Measurements from ENCODE around the gene TSPAN33.
A peak's percentile ranks its signal among the peaks of the same experiment; 100 is the strongest.
"Not testable (repeated sequence)": the region's sequence is repeated elsewhere in the genome, so short reads cannot be mapped to it uniquely, and the experiment has no call there.

Gene TSPAN33

DNA sequence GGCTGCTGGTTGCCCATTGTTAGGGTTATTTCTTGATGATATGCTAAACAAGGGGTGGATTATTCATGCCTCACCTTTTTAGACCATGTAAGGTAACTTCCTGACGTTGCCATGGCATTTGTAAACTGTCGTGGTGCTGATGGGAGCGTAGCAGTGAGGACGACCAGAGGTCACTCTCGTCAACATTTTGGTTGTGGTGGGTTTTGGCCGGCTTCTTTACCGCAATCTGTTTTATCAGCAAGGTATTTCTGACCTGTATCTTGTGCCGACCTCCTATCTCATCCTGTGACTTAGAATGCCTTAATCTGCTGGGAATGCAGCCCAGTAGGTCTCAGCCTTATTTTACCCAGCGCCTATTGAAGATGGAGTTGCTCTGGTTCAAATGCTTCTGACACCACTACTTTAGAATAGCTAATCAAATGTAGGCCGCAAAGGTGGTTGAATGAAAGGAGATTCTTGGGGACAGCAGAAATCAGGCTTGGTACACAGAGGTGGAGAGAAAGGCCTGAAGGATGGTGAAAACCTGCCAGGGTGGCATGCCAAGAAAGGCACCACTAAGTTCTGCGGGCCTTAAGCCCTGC, 26.0 kb downstream of the TSPAN33 start:
- DNase-seq, result no peak

DNA sequence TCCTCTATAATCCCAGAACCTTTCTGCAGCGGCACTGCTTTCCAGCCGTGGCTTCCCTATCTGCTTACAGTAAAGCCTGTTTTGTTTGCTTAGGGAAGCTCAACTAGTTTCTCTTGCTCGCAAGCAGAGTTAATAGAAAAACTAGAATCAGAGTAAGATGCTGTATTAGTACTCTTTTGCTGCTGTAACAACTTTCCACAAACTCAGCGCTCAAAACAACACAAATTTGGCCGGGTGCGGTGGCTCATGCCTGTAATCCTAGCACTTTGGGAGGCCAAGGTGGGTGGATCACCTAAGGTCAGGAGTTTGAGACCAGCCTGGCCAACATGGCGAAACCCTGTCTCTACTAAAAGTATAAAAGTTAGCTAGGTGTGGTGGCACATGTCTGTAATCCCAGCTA, 29.4 kb downstream of the TSPAN33 start:
- DNase-seq, result not testable (repeated sequence)

DNA sequence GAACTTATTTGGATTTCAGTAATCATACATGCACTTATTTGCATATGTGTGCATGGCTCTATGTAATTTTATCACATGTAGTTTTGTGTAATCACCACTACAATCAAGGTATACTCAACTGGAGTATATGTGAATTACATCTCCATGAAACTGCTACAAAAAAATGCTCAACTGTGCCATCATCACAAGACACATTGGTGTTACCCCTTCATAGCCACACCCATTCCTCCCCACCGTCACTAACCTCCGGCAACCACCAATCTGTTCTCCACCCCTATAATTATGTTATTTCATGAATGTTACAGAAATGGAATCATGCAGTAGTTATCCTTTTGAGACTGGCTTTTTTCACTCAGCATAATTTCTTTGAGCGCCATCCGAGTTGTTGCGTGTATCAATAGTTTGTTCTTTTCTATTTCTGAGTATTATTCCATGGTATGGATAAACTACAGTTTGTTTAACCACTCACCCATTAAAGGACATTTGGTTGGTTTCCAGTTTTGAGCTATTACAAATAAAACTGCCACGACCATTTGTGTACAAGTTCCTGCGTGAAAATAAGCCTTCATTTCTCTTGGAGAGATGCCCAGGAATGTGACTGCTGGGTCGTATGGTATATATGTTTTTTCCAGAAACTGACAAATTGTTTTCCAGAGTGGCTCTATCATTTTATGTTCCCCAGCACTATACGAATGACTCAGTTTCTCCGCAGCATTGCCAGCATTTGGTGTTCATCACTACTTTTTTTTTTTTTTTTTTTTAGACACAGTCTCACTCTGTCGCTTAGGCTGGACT, 32.6 kb downstream of the TSPAN33 start:
- peak; percentile 39 to 41 for DNase-seq

DNA sequence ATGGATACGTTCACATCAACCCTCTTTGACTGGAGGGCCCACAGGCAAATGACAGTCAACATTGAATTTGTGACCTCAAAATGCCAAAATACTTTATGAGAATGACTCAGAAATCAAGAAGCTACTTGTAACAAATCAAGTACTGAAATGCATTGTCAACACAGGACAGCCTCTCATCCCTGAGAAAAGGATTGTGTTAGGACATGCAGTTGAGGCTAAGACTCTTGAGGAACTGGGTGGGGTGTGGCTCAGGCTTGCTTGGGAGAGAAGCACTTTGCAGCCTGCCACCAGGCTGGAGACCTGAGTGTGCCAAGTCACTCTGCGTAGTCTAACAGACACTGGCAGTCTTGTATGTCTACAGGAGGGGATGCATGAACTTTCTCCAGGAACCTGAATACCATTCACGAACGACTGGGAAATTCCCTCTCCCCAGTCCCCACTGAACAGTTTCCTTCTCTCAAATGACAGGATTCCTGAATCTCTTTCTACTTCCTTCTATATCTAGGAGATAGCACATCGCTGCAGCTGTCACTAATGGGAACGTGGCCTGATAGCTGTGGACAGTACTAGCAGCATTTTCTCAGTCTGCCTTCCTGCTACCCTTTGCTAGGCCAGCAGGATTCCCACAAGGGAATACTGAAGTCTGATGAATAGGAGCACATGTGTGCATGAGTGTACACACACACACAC, 40.6 kb downstream of the TSPAN33 start:
- DNase-seq, result no peak

DNA sequence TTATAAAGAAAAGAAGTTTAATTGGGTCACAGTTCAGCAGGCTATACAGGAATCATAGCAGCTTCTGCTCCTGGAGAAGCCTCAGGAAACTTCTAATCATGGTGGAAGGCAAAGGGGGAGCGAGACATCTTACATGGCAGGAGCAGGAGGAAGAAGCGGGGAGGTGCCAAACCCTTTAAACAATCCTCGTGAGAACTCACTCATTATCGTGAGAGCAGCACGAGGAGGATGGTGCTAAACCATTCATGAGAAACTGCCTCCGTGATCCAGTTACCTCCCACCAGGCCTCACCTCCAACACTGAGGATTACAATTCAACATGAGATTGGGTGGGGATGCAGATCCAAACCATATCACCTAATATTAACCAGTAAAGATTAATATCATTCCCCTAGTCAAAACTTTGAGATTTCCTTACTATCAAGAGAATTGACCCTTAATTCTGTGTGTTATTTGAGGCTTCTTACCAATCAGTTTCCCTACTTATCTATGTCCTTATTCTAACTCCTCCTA, 42.3 kb downstream of the TSPAN33 start:
- no peak for DNase-seq

DNA sequence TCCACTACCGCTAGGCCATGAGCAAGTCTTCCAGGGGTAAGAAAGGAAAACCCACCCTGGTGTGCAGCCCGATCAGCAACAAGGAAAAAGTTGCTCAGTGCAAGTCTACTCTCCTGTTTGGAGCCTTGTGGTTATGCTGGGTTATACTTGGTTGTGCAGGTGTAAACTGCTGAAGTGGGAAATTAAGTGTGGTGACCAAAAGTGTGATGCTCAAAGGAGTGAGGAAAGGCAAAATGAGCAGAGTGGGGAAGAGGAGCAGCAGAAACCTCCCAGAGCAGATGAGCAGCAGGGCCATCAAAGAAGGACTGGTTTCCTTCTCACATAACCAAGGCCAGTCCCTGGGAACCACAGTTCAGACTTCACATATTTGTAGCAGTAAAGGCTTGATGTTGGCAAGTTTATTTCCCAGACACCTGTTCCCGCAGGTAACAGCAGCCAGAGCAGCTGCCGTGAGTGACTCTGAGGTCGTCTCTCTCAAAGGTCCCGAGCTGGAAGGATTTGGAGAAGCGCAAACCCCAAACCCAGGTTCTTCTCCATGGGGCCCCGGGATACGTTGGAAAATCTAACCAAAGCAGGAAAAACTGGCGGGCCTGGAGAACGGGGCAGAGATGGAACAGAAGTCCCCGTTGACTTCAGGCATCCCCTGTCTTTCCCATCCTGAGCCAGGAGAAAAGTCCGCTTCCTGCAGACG, 43.3 kb downstream of the TSPAN33 start:
- DNase-seq, result no peak

DNA sequence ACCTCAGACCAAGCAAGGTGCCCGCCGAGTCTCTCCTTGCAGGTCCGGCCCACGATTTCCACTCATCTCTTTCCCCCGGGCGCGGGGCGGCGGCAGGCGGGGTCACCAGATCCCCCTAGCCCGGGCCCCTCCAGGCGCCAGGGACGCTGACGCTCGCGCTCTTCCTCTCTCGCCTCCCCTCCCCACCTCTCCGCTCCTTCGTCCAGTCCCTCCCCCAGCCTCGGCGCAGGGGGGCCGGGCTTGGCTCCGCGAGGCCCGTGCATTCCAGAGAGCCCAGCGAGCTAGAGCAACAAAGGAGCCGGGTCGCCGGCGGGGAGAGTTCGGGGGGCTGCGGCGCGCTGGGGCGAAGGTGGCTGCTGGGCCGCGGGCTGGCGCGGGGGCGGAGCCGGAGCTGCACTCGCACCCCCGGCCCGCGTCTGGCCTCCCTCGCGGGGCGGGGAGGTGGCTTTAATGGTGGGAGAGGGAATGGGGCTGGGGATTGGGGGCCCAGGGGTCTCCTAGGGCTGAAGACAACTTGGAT, 43.9 kb downstream of the TSPAN33 start, which contains the start of gene SMO:
Gene SMO (plus strand): TSS at position 262 of the 520 bp plus-strand sequence. CDS start 519 bp downstream, outside the sequence.
- peak; percentile 18 to 62 for DNase-seq

DNA sequence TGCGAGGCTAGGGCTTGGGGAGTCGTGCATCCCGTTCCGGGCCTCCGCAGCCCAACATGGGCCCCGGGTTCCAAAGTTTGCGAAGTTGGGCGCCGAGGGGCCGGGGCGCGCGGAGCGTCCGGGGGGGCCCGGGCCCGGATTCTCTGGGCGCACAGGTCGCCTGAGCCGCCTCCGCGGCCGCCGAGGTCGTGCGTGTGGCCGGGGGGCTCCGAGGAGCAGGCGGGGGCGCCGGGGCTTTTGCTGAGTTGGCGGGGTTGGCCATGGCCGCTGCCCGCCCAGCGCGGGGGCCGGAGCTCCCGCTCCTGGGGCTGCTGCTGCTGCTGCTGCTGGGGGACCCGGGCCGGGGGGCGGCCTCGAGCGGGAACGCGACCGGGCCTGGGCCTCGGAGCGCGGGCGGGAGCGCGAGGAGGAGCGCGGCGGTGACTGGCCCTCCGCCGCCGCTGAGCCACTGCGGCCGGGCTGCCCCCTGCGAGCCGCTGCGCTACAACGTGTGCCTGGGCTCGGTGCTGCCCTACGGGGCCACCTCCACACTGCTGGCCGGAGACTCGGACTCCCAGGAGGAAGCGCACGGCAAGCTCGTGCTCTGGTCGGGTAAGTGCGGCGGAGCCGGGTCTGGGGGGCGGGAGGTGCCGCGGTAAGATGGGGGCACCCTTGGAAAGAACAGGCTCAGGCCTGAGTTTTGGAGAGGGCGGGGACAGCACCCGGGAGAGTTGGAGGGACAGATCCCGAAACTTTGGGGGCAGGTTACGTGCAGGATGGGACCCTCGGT, 44.6 kb downstream of the TSPAN33 start:
- peak in 1 of 2 experiments; percentile 54 for DNase-seq

DNA sequence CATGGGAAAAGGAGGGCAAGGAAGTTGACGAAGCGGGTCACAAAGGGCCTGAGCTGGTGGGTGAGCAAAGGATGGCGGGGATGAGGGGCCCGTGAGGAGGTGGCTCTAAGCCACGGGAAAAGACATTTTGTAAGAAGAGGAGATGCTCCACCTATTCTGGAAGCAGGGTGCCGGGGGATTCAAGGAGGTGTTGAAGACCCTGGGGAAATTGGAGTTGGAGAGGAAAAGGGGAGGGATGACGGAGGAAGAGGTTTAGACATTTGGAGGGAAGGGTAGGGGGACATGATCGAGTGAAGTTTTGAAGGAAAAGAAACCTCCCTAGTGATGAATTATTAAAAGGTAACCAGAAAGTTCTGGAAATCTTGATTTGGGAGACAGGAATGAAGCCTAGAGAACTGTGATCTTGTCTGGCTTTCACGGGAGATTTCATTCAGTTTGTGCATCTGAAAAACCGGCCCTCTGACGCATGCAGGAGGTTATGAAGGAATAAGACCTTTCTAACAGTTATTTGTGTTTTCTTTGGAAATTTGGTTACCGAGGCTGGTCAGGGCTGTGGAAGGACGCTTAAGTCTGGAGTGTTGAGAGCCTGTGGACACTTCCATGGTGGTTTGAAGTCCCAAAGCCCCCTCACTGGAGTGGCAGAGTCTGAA, 45.3 kb downstream of the TSPAN33 start:
- DNase-seq, result no peak

DNA sequence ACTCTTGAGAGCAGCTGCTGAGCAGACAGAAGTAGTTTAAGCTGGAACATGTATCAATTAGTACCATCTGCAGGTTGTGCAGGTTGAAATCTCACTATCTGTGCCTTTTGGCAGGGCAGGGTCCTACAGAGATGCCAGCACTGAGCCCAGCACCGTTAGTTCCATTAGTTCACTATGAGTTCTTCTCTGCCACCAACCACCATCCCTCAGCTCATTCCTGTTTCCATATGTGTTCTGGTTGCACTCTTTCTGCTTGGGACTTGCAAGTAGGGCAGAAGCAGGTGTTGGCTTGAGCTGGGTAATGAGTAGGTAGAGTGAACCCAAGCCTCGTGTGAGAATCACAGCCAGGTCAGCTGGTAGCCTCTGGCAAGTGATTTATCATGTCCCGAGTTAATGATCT, 46.8 kb downstream of the TSPAN33 start:
- no peak for DNase-seq

DNA sequence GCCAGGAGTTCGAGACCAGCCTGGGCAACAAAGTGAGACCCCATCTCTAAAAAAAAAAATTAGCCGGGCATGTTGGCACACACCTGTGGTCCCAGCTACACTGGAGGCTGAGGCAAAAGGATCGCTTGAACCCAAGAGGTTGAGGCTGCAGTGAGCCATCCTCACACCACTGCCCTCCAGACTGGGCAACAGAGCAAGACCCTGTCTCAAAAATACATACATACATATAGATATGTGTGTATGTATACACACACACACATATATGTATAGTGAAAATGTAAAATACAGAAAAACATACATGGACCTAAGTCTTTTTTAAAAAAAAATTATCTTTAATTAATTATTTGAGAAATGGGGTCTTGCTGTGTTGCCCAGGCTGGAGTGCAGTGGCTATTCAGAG, 49.4 kb downstream of the TSPAN33 start:
- DNase-seq, result no peak

DNA sequence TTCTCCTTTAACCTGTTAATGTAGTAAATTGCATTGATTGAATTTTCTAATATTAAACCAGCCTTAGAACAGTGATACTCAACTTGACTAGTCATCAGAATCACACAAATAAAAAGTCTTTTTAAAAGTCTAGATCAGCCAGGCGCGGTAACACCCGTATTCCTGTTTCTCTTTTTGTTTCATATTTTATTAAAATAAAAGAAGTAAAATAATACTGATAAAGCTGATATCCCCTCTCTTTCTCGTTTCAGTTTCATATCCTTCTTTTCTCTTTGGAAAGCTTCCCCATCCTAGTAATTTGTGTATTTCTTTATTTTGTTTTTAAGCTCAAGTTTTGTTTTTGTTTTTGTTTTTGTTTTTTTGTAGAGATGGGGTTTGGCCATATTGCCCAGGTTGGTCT, 53.3 kb downstream of the TSPAN33 start:
- DNase-seq, result no peak

DNA sequence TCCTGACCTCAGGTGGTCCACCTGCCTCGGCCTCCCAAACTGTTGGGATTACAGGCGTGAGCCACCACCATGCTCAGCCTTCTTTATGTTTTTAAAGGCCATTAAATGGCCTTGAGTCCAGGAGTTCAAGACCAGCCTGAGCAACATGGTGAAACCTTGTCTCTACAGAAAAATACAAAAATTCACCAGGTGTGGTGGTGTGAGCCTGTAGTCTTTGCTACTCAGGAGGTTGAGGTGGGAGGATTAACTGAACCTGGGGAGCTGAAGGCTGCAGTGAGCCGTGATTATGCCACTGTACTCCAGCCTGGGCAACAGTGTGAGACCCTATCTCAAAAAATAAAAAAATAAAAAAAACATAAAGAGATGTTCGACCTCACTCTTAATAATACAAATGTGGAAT, 54.9 kb downstream of the TSPAN33 start:
- no peak for DNase-seq

DNA sequence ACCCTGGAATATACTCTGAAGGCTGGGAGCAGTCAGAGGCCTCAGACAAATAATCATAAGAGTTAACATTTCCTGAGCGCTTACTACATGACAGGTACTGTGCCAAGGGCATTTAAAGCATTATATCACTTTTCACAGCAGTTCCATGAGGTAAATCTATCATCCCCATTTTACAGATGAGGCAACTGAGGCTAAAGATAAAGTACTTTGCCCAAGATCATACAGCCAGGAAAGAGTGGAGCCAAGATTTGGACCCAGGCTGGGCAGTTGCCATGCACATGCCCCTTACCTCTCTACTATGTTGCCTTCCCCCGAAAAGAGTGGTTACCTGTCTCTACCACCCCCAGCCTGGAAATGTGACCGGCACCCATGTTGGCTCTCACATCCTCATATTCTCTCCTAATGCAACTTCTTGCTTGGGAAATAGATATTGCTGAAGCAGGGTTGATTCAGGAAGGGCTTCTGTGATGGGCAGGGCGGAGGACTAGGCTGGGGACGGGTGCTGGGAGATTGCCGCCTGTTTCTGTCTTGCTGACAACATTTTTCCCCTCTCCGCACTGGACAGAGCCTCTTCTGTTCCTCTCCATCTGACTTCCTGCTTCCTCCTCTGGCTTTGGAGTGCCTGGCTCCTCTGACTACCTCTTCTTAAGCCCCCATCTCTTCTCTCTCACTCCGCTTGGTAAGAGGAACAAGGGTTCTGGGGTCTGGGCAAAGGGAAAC, 57.7 kb downstream of the TSPAN33 start:
- no peak for DNase-seq

DNA sequence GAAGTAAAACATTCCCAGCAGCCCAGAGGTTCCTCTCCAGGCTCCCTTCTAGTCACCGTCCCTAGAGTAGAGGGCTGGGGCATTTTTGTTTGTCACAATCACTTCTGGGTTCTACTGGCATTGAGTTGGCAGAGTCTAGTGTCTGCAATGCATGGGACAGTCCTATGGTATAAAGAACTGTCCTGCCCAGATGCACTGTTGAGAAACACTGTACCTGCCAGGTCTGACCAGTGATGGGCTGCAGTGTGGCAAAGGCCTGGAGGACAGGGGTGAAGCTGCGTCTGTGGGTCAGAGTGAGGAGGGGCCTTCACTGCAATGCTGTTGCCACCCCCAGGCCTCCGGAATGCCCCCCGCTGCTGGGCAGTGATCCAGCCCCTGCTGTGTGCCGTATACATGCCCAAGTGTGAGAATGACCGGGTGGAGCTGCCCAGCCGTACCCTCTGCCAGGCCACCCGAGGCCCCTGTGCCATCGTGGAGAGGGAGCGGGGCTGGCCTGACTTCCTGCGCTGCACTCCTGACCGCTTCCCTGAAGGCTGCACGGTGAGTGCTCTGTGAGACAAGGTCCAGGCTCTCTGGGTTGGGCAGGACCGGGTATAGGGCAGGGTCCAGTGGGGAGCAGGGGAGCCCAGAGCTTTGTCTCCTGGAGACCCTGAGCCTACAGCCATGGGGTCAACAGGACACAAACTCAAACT, 58.7 kb downstream of the TSPAN33 start:
- DNase-seq, result no peak

DNA sequence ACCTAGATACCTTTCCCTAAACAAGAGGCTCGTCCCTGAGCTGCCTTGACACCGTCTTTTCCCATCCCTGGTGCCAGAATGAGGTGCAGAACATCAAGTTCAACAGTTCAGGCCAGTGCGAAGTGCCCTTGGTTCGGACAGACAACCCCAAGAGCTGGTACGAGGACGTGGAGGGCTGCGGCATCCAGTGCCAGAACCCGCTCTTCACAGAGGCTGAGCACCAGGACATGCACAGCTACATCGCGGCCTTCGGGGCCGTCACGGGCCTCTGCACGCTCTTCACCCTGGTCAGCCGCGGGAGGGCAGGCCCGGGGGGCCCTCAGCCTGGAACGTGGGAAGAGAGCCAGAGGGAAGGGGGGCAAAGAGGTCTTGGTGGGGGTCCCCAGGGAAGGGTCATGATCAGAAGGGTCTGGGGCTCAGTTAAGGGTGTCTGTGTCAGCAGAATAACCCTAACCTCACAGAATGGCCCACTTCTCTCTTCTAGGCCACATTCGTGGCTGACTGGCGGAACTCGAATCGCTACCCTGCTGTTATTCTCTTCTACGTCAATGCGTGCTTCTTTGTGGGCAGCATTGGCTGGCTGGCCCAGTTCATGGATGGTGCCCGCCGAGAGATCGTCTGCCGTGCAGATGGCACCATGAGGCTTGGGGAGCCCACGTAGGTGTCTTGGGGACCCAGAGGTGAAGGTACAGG, 60.8 kb downstream of the TSPAN33 start:
- DNase-seq, result no peak

DNA sequence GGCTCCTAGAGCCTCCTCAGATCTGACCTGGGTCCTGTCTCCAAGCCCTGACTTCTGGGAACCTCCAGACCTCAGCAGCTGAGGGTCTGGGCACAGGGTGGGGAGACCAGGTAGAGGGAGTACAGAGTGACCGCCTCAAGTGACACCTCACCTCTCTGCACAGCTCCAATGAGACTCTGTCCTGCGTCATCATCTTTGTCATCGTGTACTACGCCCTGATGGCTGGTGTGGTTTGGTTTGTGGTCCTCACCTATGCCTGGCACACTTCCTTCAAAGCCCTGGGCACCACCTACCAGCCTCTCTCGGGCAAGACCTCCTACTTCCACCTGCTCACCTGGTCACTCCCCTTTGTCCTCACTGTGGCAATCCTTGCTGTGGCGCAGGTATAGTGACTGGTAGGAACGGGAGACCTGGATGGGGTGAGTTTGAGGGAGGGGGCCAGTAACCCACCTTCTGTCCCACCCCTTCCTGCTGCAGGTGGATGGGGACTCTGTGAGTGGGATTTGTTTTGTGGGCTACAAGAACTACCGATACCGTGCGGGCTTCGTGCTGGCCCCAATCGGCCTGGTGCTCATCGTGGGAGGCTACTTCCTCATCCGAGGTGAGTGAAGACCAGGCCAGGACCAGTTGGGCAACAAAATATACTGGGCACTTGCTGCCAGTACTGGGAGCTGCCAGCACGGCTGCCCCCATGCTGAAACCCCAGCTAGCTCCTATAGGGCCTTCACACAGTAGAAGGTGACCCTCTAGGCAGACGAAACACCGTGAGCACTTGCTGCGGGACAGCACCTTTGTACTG, 61.7 kb downstream of the TSPAN33 start:
- DNase-seq, result no peak

DNA sequence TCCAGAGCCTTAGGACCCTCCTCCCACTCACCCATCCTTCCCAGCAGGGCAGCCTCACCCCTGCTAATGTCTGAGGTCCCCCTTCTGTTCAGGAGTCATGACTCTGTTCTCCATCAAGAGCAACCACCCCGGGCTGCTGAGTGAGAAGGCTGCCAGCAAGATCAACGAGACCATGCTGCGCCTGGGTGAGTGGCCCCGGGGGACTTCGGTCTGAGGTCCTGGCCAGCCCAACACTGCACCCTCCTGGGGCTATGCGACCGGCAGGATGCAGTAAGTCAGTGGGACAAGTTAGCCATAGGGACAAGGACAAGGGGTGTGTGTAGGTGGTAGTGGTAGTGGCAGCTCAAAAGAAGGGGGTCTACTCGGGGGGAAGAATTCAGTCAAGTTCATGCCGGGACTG, 64.2 kb downstream of the TSPAN33 start:
- DNase-seq, result peak in 1 of 2 experiments; percentile 19
